Panc1 (cell line): Measurements from ENCODE around the gene OGFOD3.

ENCODE experiments used
- CTCF ChIP-seq: fragments of 450-650 bp; IDR thresholded peaks from 2 replicates; pipeline ENCODE4 v1.5.1; 2017; ENCODE audit warnings: mild to moderate bottlenecking
- POLR2AphosphoS5 ChIP-seq: IDR thresholded peaks from 2 replicates; pipeline ENCODE4 v1.6.1; 2012; ENCODE audit warnings: mild to moderate bottlenecking, low read depth, low read length, moderate library complexity
- REST ChIP-seq, 2 experiments: IDR thresholded peaks; 2 replicates each; pipeline ENCODE4 v1.6.1; 2011 to 2012; ENCODE audit warnings: low read depth in 2 of 2, control low read depth in 1 of 2, low read length in 1 of 2, mild to moderate bottlenecking in 1 of 2, moderate library complexity in 1 of 2; ENCODE audit not compliant: insufficient read depth in 1 of 2

DNA sequence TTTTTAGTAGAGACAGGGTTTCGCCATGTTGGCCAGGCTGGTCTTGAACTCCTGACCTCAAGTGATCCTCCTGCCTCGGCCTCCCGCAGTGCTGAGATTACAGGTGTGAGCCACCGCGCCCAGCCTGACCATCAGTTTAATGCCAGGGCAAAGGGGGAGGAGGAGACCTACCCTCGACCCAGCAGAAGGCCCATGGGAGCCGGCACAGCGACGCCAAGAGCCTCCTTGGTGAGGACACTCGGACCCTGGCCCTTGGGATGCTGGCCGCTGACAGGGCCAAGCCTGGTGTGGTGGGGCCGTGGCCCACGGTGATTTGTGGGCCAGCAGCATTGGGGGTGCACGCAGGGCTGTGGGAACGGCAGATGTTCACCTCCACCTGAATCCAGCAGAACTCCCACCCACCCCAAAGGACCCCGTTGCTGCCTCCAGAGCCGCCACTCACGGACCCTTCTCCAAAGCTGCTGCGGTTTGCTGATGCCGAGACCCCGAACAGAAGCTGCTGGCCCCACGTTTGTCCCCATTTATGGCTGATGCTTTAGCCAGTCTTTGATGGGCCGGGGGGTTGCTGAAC, 26.8 kb downstream of the OGFOD3 start:
- TF ChIP-seq REST (IDR thresholded peaks at IDR 0.05; ENCODE audit: insufficient read depth in 1 of 2, low read depth in 2 of 2, low read length in 1 of 2) (no peak), CTCF (no peak), POLR2AphosphoS5 (no peak)
